Endothelial cell of umbilical vein (primary cell): ENCODE measurements around the gene ZNF816. TPM values are rescaled to one million over a fixed set of nuclear protein-coding genes. Genes with fewer than 3 reads are reported as not detected.

ENCODE experiments used
- Bru-seq: library from RNA; stranded (reverse); fragments of 400-500 nt; gene quantifications from one replicate; lab custom pipeline; 2021; lab: Mats Ljungman, UMichigan
- BruChase-seq, 2 experiments: library from RNA; stranded (reverse); fragments of 400-500 nt; gene quantifications; one replicate each; lab custom pipeline; 2021; lab: Mats Ljungman, UMichigan
- BruUV-seq: library from RNA; stranded (reverse); fragments of 400-500 nt; replicated peaks from 2 replicates; lab custom pipeline; 2021; lab: Mats Ljungman, UMichigan
- CTCF ChIA-PET: fragments of 300-600, 350-600 bp; sonication (Branson Sonifier 250); formaldehyde crosslinking; loops from one replicate; lab custom pipeline; 2021; ENCODE audit warnings: antibody characterized with exemption, inconsistent platforms; lab: Charles Lee
- POLR2A ChIA-PET: fragments of 300-600, 350-600 bp; sonication (Branson Sonifier 250); formaldehyde crosslinking; loops from one replicate; lab custom pipeline; 2021; ENCODE audit warnings: antibody characterized with exemption, inconsistent platforms; lab: Charles Lee
- DNase-seq: peaks from one replicate; pipeline ENCODE4 v3.0.0-alpha.2; 2011; ENCODE audit warnings: low read depth, low spot score
- FAIRE-seq: peaks from 2 replicates; lab custom pipeline; 2011; peaks lifted over from hg19 to GRCh38; lab: Jason Lieb, UNC
- H2AFZ ChIP-seq: 2 replicates; pipeline ENCODE4 v1.6.0; 2012; ENCODE audit warnings: low read depth, low read length, control low read depth, inconsistent platforms
- H3K27ac ChIP-seq: 2 replicates; pipeline ENCODE4 v1.5.1; 2011; ENCODE audit warnings: low read depth, mild to moderate bottlenecking, control low read depth, low read length, moderate library complexity; ENCODE audit not compliant: insufficient read depth
- H3K27me3 ChIP-seq, 2 experiments: 2 replicates each; pipeline versions ENCODE4 v1.6.0 to v1.6.1; 2011; ENCODE audit warnings: low read length in 2 of 2, mixed read lengths in 1 of 2; ENCODE audit not compliant: control insufficient read depth in 2 of 2, insufficient read depth in 2 of 2
- H3K36me3 ChIP-seq, 2 experiments: 2 replicates in 1 of 2; 3 replicates in 1 of 2; pipeline ENCODE4 v1.5.1; 2011; ENCODE audit warnings: low read length in 2 of 2, mild to moderate bottlenecking in 1 of 2, moderate library complexity in 1 of 2; ENCODE audit not compliant: control insufficient read depth in 2 of 2, insufficient read depth in 2 of 2; ENCODE audit errors: extremely low read depth in 1 of 2
- H3K4me1 ChIP-seq: 3 replicates; pipeline ENCODE4 v1.5.1; 2011; ENCODE audit warnings: mild to moderate bottlenecking, low read length; ENCODE audit not compliant: control insufficient read depth, insufficient read depth; ENCODE audit errors: extremely low read depth
- H3K4me2 ChIP-seq: 2 replicates; pipeline ENCODE4 v1.6.1; 2011; ENCODE audit warnings: low read length, control low read depth, mixed read lengths; ENCODE audit not compliant: insufficient read depth
- H3K4me3 ChIP-seq, 3 experiments: fragments of 200-600 bp in 1 of 3; sonication (generic), shearing (Covaris generic) in 1 of 3; replicated peaks in 1 of 3; 2 replicates each; pipeline ENCODE4 v1.5.1; 2011 to 2016; ENCODE audit warnings: control low read depth in 3 of 3, low read length in 3 of 3, mild to moderate bottlenecking in 2 of 3, inconsistent platforms in 1 of 3, low read depth in 1 of 3, moderate library complexity in 1 of 3; ENCODE audit not compliant: insufficient read depth in 1 of 3
- H3K79me2 ChIP-seq: 2 replicates; pipeline ENCODE4 v1.6.0; 2012; ENCODE audit warnings: low read length, inconsistent platforms; ENCODE audit not compliant: control insufficient read depth, insufficient read depth
- H3K9ac ChIP-seq: replicated peaks from 2 replicates; pipeline ENCODE3; 2011; ENCODE audit warnings: low read length, control low read depth; ENCODE audit not compliant: insufficient read depth; ENCODE audit errors: extremely low read depth
- H3K9me1 ChIP-seq: replicated peaks from 3 replicates; pipeline ENCODE4 v1.6.0; 2011; ENCODE audit warnings: mild to moderate bottlenecking, low read length; ENCODE audit not compliant: control insufficient read depth, insufficient read depth; ENCODE audit errors: extremely low read depth
- H3K9me3 ChIP-seq: replicated peaks from 2 replicates; pipeline ENCODE4 v1.5.1; 2012; ENCODE audit warnings: low read length, inconsistent platforms; ENCODE audit not compliant: control insufficient read depth, insufficient read depth
- H4K20me1 ChIP-seq: replicated peaks from 2 replicates; pipeline ENCODE3; 2011; ENCODE audit warnings: mild to moderate bottlenecking, low read length; ENCODE audit not compliant: control insufficient read depth, insufficient read depth; ENCODE audit errors: extremely low read depth
- EZH2 ChIP-seq: IDR thresholded peaks from 2 replicates; pipeline ENCODE4 v1.6.1; 2012; ENCODE audit warnings: borderline replicate concordance, low read depth, mild to moderate bottlenecking, moderate library complexity, low read length, inconsistent platforms; ENCODE audit not compliant: severe bottlenecking
- FOS ChIP-seq: IDR thresholded peaks from 2 replicates; pipeline ENCODE4 v1.6.1; 2011; ENCODE audit warnings: mild to moderate bottlenecking, low read length, moderate library complexity, borderline replicate concordance; ENCODE audit not compliant: insufficient read depth
- GATA2 ChIP-seq: IDR thresholded peaks from 2 replicates; pipeline ENCODE4 v1.7.0; 2011; ENCODE audit warnings: low read depth, mild to moderate bottlenecking, moderate library complexity, mixed read lengths, low read length; ENCODE audit not compliant: insufficient read length, insufficient read depth
- JUN ChIP-seq: IDR thresholded peaks from 2 replicates; pipeline ENCODE4 v1.6.1; 2011; ENCODE audit warnings: borderline replicate concordance, low read depth; ENCODE audit not compliant: insufficient read length, insufficient read depth
- MYC ChIP-seq: IDR thresholded peaks from one replicate; pipeline ENCODE4 v1.6.1; 2011; ENCODE audit warnings: mild to moderate bottlenecking, low read depth, low read length
- POLR2A ChIP-seq: IDR thresholded peaks from 2 replicates; pipeline ENCODE4 v1.6.1; 2012; ENCODE audit warnings: low read depth, mild to moderate bottlenecking, control low read depth, low read length
- POLR2AphosphoS5 ChIP-seq: IDR thresholded peaks from 2 replicates; pipeline ENCODE4 v1.6.1; 2012; ENCODE audit warnings: low read depth, mild to moderate bottlenecking, control low read depth, low read length, moderate library complexity; ENCODE audit not compliant: insufficient read depth
- dilution Hi-C: fragments of 300-500 bp; cut with MboI; formaldehyde crosslinking; loops from one replicate; pipeline ENCODE4 v1.15.0; 2019; ENCODE audit warnings: low sequenced_read_pairs; ENCODE audit not compliant: extremely low pct_ligation_motif_present
- intact Hi-C: fragments of 100-400 bp; cut with micrococcal nuclease; formaldehyde crosslinking; loops from one replicate; pipeline ENCODE4 v1.10.0; 2022
- long read RNA-seq: library from polyadenylated mRNA; stranded (forward); transcript quantifications from one replicate; pipeline ENCODE4 v2.0.0, GENCODE V29; 2021
- polyA minus RNA-seq, 3 experiments: library from RNA; depleted of rRNA, polyadenylated mRNA; stranded (reverse); fragments of >200 nt; gene quantifications; 1 replicate in 1 of 3; 2 replicates in 2 of 3; pipeline ENCODE4 v1.2.3, GENCODE V29; 2011
- polyA plus RNA-seq, 4 experiments: library from polyadenylated mRNA; depleted of rRNA in 3 of 4; stranded (reverse) in 3 of 4; unstranded in 1 of 4; fragments of >200 nt; gene quantifications; 2 replicates each; pipeline versions ENCODE4 v1.2.1 to v1.2.3, GENCODE V29; 2011 to 2012; ENCODE audit warnings: missing spikeins in 1 of 4
- total RNA-seq: library from RNA; stranded (reverse); gene quantifications from 2 replicates; pipeline ENCODE4 v1.2.3, GENCODE V29; 2021

The ZNF816 gene
- total RNA-seq (4.9 and 5.3 TPM in 2 replicates), polyA plus RNA-seq (0.76 and 1.8 TPM in 2 replicates), polyA minus RNA-seq (2.8 and 3.3 TPM in 2 replicates), Bru-seq, nascent RNA (percentile 64 among the genes with signal in this experiment), BruChase-seq, experiment 1, labeled RNA remaining after a 6-hour chase (percentile 66 among the genes with signal in this experiment), BruChase-seq, experiment 2, labeled RNA remaining after a 2-hour chase (percentile 71 among the genes with signal in this experiment)
- 1.5 and 1.6 TPM in 2 replicates for polyA plus RNA-seq (2011; cell fraction: cytosol; rRNA removed)
- 3.0 and 4.6 TPM in 2 replicates for polyA plus RNA-seq (2011; cell fraction: nucleus; rRNA removed)
- polyA plus RNA-seq (2012), result 4.4 and 4.9 TPM in 2 replicates
- 5.2 TPM for polyA minus RNA-seq (2011; cell fraction: cytosol; rRNA and poly(A)+ RNA removed)
- 2.6 and 3.5 TPM in 2 replicates for polyA minus RNA-seq (2011; cell fraction: nucleus; rRNA and poly(A)+ RNA removed)
- long read RNA-seq, partial matches to known transcripts, result 0 of 6 reads
- long read RNA-seq, other reads (novel, unspliced or antisense), result 0 of 6 reads

GRCh38 chr19:52962394-52963246 is at the start of gene ZNF816:
TSS of gene ZNF816 (minus strand) at chr19:52962881. CDS start at chr19:52956089, 6,792 bp downstream.
- TF ChIP-seq GATA2, result no peak
- TF ChIP-seq EZH2, result no peak
- TF ChIP-seq POLR2AphosphoS5, result peak; percentile 77
- no peak for TF ChIP-seq MYC
- no peak for TF ChIP-seq FOS
- no peak for TF ChIP-seq JUN
- peak; percentile 87 for TF ChIP-seq POLR2A
- dilution Hi-C loops, result no loop called here
- Histone ChIP-seq H3K4me2 (peak within 1 kb of the TSS; percentile 86), H3K4me1 (peaks cover 4% of the 10 kb centered on the region), H3K9ac (peak within 1 kb of the TSS; percentile 63), H3K27ac (peak within 1 kb of the TSS; percentile 56), H3K27me3 (no peaks in the 10 kb centered on the region), H3K9me3 (peaks cover 3% of the 10 kb centered on the region), H4K20me1 (no peaks in the 10 kb centered on the region), H3K36me3 (no peaks in the 10 kb centered on the region), H3K79me2 (no peaks in the 10 kb centered on the region), H3K4me3 (peak within 1 kb of the TSS; percentile 74 to 83 (median 77)), H3K9me1 (no peaks in the 10 kb centered on the region), H2AFZ (peak within 1 kb of the TSS; percentile 97)
- ChIA-PET CTCF (interaction anchor here (0.7 to 1.5 kb wide), 7 partner anchors 8 to 233 kb away, joined by 3 to 4 read pairs (median 3); no protein-coding TSS in a partner anchor), POLR2A (interaction anchor here (0.7 kb wide), 1 partner anchor 10 kb away, joined by 3 read pairs; no protein-coding TSS in a partner anchor)
- FAIRE-seq, result peak; percentile 82
- intact Hi-C loops, result loop anchor here (1.0 to 10.0 kb wide), 6 partner anchors 20 to 228 kb away; partner anchors contain the start of genes ZNF320, ZNF600, ZNF611 and ZNF888
- peak; percentile 96 for DNase-seq
- TSS peak; percentile 38 for BruUV-seq
